NCI-H2107 (cell line): ENCODE measurements around the gene CXorf58.

Experiments used
- DNase-seq: peaks from one replicate; lab custom pipeline; 2025; lab: John Stamatoyannopoulos, UW

CXorf58 gene

DNA sequence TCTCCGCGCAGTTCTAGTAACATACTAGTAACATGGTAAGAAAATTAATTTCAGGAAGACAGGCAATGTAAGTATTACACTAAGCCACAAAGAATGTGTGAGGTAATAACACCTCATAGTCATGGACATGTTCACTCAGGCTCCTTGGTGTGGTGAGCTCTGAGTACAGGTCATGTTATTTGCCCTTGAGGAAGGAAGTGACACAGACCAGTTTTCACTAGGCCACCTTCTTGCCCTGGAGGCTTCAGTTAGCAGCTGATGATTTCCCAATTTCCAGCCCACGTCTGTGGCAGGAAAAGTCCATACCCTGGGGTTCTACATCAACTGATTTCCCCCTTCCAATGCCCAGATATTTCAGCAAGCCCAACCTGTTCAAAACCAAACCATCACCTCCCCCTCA is 6.7 kb upstream of the CXorf58 start:
- DNase-seq: no peak

DNA sequence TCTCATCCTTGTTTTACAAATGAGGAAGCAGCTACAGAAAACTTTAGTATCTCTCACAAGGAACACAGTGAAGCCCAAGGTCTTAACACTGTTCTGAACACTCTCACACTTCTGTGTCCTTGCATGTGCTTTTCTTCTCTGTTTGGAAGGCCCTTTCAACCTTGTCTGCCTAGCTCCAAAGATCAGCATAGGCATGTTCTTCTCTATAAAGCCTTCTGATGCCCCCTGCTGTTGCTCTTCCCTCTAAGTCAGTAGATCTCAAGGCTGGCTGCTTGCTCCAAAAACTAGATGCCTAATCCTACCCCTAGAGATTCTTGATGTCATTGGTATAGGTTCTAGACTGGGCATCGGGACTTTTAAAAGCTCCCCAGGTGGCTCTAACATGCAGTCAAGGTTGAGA is 6.0 kb upstream of the CXorf58 start:
- peak; percentile 51 for DNase-seq

DNA sequence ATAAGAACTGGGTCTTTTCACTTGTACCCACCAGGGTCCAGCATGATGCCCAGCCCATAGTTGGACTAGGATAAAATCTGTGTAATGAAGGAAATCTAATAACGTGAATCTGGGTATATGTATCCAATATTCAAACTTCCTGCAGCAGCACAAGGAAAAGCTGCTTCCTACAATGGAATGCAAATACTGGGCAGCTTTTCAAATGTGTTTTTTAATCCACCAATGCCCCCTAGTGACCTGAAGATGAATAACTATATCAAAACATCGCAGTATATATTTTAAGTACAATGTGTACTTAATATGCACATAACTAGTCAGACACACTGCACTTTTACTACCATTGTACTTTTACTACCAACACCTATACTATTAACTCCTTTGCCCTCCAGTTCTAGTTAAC is 5.4 kb upstream of the CXorf58 start:
- DNase-seq: peak; percentile 11

DNA sequence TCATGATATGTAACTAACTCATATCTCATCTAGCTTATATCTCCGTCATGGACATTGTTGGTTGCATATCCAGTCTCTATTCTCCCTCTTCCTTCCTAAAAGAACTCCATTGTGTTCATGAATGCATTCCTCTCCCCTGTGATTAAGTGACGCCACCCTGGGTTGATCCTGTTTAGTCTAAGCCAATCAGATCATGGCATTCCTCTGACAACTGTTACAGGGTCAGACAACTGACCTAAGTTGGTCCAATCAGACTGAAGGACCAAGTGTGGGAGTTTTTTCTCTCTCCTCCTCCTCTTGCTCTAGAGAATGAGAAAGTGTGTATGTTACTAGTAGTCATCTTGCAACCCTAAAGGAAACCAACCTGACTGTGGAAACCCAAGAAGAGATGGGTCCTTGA is 3.7 kb upstream of the CXorf58 start:
- DNase-seq: no peak

DNA sequence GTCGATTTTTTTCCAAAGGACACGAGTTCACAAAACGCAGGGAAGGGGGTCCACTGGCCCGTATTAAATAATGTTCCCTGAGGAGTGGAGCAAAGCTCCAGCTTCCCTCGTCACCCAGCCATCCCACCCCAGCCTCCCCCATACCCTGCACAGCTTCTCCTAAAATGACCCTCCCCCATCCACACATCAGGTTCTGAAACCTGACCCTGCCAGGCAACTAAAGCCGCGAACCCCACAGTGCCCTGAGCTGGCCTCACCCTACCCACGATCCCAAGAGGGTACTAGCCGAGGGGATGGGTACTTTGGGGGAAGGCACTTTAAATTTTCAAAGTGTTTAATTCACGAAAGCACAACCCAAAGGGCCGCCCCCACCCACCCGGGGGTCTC is 702 bp upstream of the CXorf58 start:
- no peak for DNase-seq

DNA sequence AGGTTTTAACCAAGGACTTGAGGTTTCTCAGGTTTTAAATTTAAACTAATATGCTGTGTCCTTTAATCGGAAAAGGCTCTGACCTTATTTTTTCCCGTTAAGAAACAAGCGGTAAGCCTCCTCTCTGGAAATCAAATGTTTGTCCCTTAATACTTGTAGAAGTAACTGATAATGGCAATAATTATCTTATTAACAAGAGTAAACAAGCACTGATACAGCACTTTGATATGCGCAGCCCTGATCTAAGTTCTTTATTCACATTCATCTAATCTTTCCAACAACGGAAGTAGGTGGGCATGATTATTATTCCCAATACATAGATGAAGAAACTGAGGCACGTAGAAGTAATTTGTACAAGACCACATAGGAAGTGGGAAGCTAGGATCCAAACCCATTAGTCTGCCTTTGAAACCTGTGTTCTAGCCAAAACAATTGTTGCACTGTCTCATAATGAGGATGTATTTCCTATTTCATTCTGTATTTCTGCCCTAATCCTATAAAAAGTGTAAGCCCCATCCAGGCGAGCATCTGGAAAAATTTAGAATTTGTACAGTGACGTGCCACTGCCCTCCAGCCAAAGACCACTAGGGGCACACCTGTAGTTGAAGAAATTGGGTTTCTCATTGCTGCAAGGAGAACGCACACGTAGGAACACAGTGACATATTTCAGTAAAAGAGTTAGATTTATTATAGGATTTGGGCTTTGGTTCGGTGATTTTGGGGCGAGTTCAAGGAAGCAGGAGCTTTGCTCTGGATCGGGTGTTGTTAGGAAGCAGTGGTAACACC is 606 bp downstream of the CXorf58 start:
- no peak for DNase-seq

DNA sequence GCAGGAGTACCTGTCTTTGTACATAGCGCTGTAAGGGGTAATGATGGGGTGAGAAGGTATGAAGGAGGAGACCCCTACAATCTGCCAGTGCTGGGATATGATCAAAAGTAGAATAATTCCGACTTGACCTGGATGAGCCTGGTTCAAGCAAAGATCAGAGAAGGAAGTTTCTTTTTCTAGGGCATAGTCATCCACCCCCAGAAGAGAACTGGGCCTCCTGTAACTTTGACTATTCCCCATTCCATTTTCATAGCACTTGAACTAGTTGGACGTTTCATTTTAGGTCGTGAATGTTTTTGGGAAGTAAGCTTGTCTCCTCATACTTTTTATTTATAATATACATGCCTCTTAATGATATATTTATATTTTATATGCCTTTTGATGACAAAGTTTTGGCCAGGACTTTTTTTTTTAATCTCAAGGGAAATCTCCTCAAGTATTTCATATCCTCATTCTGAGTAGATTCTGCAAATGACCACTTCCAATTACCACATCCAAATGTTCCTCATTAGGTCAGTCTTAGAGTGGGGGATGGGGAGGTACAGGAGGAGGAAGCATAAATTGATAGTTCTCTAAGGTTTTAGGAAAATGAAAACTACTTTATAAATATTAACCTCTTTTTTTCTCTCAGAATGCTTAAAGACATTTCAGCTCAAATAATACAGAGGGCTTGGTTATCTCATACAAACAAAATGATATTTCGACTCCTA is 3.5 kb downstream of the CXorf58 start:
- no peak for DNase-seq

DNA sequence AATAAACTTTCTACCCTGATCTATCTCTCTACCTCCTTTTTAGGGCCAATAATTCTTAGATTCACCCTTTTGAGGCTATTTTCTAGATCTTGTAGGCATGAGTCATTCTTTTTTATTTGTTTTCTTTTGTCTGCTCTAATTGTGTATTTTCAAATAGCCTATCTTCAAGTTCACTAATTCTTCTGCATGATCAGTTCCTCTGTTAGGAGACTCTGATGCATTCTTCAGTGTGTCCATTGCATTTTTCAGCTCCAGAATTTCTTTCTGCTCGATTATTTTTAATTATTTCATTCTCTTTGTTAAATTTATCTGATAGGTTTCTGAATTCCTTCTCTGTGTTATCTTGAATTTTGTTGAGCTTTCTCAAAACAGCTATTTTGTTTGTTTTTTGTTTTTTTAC is 11.3 kb downstream of the CXorf58 start:
- no peak for DNase-seq

DNA sequence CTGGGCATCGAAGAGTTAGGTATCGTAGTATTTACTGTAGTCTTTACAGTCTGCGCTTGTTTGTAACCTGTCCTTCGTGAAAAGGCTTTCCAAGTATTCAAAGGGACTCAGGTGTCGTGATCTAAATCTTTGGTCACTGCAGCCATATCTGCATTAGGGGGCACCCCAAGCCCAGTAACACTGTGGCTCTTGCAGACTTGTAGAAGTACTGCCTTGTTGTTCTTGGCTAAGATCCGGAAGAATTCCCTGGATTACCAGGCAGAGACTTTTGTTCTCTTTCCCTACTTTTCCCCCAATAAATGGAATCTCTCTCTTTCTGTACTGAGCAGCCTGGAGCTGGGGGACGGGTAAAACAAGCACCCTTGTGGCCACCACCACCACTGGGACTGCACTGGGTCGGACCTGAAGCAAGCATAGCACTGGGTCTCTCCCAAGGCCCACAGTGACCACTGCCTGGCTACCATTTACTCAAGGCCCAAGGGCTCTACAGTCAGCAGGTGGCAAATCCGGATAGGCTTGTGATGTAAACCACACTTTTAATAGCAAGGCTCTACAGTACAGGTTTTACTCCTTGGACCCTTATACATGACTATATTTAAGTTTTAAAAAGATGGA is 12.0 kb downstream of the CXorf58 start:
- DNase-seq: no peak

DNA sequence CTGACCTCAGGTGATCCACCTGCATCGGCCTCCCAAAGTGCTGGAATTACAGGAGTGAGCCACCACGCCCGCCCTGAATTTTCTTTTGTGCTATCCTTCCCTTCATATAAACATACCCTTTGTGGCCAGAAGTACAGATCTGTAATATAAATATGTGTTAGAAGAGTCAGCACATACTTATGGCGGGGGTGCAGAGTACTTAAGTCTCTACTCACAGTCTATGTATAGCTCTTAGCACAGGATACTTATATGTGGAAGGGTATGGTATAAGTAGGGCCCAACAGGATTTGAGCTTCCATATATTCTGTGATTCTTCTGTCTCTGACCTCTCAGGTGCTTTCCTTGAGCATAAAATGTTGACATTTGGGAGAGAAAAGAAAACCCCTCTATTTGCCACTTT is 18.2 kb downstream of the CXorf58 start:
- no peak for DNase-seq

DNA sequence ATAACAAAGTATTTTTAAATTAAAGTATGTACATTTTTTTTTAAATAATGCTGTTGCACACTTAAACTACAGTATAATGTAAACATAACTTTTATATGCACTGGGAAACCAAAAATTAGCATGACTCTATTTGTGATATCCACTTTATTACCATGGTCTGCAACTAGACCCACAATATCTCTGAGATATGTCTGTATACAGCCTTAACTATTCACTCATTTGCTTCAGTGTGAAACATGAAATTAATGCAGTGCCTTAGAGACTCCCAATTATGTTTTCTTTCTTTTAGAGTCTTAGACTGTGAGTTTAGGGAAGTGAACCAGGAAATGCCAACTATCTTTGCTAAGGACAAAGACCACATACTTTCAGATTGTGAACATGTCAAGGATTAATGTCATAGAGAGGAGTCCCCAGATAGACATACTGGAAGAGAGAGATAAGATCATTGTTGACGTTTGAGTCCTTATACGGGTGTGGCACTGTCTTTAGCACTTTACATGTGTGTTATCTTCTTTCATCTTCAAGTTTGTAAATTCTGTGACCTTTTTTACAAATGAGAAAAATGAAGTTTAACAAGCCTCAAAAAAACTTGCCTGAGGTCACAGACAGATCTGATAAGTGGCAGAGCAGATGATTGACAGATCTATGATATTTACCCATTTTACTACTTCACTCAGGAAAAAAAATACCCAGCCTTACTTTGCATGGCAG is 23.2 kb downstream of the CXorf58 start:
- DNase-seq: no peak

DNA sequence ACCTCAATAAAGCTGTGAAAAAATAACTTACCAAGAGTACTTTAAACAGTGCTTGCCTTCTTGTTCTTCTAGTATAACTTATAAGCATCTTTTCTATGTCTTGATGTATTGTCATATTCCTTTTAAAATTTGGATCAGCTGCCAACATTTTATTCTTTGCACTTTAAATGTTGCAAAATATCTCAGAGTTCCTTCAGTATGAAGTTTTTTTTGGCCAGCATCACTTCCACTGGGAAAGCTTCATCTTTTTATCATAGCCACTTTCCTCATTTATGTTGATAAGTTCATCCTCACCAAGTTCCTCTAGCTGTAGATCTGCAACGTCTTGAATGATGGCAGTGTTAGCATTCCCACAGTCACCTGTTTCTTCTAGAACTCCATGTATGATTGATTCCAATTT is 24.2 kb downstream of the CXorf58 start:
- no peak for DNase-seq

DNA sequence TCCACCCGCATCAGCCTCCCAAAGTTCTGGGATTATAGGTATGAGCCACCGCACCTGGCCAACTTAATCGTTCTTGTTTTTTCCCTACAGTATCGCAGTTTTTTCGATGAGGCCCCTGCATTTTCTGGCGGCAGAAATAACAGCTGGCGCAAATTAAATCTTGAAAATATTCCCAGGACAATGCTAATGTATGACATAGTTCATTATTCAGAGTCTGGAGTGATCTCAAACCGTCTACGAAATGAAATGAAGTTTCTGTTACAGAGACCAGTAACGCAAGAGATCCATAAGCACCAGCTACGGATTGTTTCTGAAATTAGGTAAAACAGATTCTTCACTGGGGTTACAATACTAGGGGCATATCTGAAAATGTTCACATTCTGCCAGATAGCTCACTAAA is 27.3 kb downstream of the CXorf58 start:
- no peak for DNase-seq

DNA sequence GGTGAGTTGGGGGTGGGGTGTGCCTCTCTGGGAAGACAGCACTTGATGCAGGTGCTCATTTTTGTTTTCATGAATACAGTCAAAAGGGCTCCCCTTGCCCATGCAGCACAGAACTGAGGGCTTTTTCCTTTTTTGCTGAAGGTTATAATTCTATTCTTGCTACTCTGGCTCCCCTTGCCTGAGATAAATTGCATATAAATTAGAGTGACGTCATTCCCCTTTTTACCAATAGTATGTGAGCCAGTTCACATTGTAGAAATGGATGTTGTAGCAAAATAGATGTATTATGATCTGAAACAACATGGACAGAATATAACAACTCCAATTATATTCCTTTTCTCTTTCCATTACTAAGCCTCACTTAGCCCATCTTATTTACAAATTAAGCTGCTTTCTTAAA is 28.4 kb downstream of the CXorf58 start:
- no peak for DNase-seq

DNA sequence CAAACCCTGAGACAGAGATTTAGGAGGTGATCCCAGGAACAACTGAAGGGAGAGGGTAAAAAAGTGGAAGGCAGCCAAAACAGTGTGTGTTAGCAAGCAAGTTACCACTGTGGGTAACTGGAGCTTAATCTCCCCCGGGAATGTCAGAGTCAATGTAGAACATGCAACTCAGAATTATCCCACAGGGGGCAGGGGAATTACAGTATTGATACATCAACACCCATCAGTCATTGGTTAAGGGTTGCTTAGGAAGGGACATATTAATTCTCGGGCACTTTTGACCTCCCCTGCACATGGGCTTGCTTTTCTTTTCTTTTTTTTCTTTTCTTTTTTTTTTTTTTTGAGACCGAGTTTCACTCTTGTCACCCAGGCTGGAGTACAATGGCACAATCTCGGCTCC is 29.3 kb downstream of the CXorf58 start:
- no peak for DNase-seq

DNA sequence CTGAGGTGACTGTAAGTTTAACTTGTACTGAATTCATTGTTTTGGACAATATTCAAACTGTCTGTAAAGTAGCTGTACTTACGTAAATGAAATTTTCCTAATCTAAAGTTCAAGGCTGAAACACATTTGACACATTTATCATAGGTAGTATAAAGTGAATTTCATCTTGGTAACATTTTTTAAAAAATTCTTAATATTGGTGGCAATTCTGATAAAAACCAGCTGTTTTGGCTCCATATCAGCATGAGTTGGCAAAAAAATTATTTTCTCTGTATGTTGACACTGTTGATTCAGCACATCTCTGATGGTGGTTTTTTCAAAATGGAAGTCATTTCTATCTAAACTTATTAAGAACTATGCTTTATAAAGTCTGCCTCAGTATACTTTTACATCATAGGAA is 30.9 kb downstream of the CXorf58 start:
- no peak for DNase-seq

DNA sequence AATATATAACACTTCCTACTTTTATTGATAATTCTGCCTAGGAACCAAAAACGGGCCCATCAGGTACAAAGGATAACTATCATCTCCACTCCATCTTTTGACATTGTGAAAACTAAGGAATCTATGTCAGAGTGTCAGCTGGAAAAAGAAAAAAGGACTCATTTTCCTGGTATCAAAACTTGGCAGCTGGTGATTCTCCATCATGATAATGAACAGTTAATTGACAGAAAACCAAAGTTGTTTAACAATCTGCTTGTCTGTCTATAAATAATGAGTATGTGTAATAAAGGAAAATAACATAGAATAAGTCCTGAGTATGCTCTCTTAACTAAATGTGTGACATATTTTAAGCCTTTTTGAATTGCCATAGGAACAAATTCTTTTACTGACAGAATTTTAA is 31.4 kb downstream of the CXorf58 start:
- DNase-seq: no peak

DNA sequence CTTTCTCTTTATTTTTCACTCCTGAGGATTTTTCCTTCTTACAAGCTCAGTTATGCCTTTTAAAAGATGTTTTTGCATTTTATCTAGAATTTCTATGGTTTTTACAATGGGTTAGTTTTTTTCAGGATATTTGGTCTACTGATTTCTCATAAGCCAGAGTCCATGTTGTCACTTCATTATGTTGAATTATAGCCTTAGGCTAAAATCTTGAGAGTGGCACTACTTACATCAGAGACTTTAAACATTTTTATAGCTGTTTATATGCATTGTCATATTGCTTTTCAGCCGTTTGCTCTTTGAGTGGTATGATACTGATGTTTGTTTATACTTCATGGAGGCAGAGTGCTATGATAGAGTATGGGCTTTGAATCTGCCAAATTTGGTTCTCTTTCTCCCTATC is 36.4 kb downstream of the CXorf58 start:
- DNase-seq: no peak

DNA sequence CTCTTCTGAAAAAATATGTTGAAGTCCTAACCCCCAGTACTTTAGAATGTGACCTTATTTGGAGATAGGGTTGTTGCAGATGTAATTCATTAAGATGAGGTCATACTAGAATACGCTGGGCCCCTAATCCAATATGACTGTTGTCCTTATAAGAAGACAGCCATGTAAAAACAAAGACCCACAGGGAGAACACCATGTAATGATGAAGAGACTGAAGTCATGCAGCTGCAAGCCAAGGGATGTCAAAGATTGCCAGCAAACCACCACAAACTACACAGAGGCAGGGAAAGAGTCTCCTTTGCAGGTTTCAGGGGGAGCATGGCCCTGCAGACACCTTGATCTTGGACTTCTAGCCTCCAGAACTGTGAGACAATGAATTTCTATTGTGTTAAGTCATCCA is 37.4 kb downstream of the CXorf58 start:
- DNase-seq: no peak

DNA sequence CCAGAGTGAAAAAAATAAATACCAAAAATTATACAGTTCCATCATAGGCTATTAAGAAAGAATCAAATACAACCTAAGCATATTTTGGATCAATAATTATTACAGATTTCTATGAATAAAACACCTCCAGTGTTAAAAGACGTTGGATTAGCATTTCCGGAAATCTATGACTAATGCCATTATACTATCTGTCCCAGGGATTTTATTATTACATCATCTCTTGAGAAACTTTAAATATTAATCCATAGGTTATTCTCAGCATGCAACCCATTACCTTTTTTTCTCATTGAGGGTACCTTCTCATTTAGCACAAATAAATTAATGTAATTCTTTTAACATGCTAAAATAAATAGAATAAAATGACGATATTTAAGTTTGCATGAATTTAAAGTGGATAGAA is 44.6 kb downstream of the CXorf58 start:
- DNase-seq: no peak

DNA sequence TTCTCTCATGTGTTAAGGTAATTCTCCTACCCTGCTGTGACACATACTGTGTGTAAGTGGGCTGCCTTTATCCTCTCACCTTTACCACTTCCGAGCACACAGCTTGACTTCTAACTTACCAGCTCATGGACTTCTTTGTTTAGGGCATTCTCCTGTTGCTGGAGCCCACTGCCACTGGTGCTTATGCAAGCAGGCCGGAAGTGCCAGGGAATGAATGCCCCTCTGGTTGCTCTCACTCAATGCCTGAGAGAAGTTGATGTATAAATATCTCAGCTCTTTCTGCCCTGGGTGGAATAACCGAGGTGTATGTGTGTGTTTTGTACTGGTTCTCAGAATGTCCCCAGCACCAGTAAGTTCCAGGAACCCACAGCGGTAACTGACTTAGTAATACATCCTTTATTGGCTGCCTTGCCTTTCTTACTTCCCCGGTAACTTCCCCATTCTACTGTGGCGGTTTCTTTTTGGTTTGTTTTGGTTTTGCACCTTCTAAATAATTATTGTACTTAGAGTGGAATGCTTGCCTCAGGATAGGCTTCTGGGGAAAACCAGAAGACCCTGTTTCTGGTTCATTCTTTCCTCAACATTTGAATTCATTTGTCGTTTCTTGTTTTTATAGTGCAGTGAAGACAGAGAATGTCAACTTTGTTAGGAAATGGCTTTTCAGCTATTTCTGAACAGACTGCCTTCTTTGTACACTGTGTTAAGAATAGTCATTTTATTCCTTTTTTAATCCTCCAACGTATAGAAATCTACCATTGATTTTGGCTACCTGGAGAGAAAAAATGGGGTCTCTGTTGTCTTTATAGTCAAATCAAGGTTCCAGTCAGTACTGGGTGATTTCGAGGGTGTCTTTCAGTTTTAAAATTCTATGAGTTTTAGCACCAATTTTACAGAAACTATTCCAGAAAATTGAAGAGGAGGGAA is 45.4 kb downstream of the CXorf58 start:
- no peak for DNase-seq

DNA sequence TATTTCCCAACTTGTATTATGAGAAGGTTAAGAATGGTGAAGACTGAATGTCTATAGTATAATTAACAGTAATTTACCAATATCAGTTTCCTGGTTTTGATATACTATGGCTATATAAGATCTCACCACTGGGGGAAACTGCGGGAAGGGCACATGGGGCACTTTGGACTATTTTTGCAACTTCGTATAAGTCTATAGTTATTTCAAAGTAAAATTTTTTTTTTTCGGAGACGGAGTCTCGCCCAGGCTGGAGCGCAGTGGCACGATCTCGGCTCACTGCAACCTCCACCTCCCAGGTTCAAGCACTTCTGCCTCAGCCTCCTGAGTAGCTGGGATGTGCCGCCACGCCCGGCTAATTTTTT is 46.1 kb downstream of the CXorf58 start:
- no peak for DNase-seq
